Effector memory CD4-positive, alpha-beta T cell (primary cell): ENCODE data around the gene RAB3C.

Experiments
- DNase-seq, 3 donors: peaks; one replicate each; pipeline ENCODE4 v3.0.0-alpha.2; 2020
- H3K27ac ChIP-seq: 2 replicates; pipeline ENCODE4 v1.7.0; 2013; ENCODE audit warnings: mild to moderate bottlenecking, low read length, moderate library complexity; ENCODE audit not compliant: insufficient read depth, poor library complexity, severe bottlenecking
- H3K27me3 ChIP-seq: replicated peaks from 2 replicates; pipeline ENCODE4 v1.7.0; 2013; ENCODE audit warnings: mild to moderate bottlenecking, low read length; ENCODE audit not compliant: insufficient read depth, control insufficient read depth, poor library complexity, severe bottlenecking
- H3K36me3 ChIP-seq: 2 replicates; pipeline ENCODE4 v1.7.0; 2013; ENCODE audit warnings: mild to moderate bottlenecking, low read length, moderate library complexity; ENCODE audit not compliant: control insufficient read depth, insufficient read depth
- H3K4me1 ChIP-seq: 2 replicates; pipeline ENCODE4 v1.7.0; 2013; ENCODE audit warnings: low read length, mild to moderate bottlenecking; ENCODE audit not compliant: control insufficient read depth, insufficient read depth, poor library complexity, severe bottlenecking
- H3K4me3 ChIP-seq: 2 replicates; pipeline ENCODE4 v1.7.0; 2013; ENCODE audit warnings: low read length, low read depth, mild to moderate bottlenecking; ENCODE audit not compliant: insufficient read depth, poor library complexity, severe bottlenecking
- H3K9me3 ChIP-seq: 2 replicates; pipeline ENCODE4 v1.7.0; 2013; ENCODE audit warnings: mild to moderate bottlenecking, low read length, moderate library complexity; ENCODE audit not compliant: control insufficient read depth

RAB3C gene

DNA sequence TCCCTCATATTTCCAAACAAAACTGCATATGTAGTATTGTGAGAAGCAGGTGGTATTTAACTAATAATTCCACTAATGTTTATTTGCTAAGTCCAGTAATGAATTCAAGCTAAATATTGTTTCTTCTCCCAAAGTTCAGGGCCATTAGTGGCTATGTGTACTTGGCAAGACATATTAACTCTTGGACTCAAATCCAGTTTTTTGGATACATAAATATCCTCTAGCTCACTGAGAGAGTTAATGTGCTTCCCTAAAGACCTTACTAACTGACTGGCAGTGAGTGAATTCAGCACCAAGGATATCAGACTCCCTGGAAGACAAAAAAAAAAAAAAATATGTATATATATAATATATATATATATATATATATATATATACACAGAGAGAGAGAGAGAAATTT, 214.1 kb downstream of the RAB3C start:
- Histone ChIP-seq H3K27me3 (no peaks in the 10 kb centered on the region), H3K27ac (no peak overlapping the region), H3K4me1 (no peaks in the 10 kb centered on the region), H3K36me3 (no peaks in the 10 kb centered on the region), H3K4me3 (no peak overlapping the region), H3K9me3 (no peaks in the 10 kb centered on the region)
- no peak for DNase-seq

DNA sequence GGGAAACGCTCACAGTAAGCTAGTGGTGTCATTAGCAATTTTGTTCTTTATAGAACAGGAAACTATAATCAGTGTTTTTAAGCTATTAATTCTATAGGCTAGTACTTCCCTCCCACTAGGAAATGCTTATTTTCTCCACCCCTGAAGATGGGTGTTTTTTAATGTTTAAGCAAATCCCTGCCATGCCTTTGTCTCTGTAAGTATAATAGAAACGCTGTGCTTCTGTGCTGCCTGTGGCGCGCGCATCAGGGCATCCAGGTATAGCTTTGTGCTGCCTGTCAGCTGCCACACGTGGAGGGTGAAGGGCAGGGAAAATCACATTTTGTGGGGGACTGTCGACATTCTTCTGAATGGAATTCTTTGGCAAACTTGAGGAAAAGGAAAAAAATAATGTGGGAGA, 217.5 kb downstream of the RAB3C start:
- DNase-seq, result no peak
- H3K36me3 ChIP-seq, result no peaks in the 10 kb centered on the region
- H3K27me3 ChIP-seq, result no peaks in the 10 kb centered on the region
- H3K9me3 ChIP-seq, result no peaks in the 10 kb centered on the region
- no peak overlapping the region for H3K27ac ChIP-seq
- H3K4me3 ChIP-seq, result no peak overlapping the region
- no peaks in the 10 kb centered on the region for H3K4me1 ChIP-seq

DNA sequence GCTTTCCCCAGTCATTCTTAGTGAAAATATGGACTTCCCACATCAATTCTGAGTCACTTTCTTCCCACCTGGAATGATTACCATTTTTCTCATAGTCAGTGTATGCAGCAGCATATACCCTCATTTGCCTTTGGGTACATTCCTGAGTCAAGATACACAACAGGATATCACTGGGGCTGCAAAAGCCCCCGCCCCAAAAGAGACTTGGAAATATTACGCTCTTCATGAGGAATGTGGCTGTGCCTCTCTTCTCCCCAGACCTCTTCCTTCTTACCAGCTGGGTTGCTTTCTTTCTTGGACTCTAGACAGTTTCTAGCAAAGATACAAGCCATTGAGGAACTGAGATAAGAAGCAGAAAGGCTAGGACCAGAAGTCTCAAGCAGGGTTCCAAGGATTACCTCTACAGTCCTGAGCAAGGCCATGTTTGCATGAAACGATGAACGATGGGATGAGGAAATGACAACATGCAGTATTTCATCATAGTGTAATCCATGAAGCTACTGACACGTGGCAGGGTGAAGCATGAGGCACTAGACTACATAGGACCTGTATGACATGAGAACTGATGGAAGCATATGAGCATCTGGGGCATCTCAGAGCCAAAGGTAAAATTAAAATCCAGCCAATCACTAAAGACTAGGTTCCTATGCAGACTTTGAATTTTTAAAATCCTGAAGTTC, 218.1 kb downstream of the RAB3C start:
- Histone ChIP-seq H3K36me3 (no peaks in the 10 kb centered on the region), H3K27me3 (no peaks in the 10 kb centered on the region), H3K4me1 (no peaks in the 10 kb centered on the region), H3K27ac (no peak overlapping the region), H3K9me3 (no peaks in the 10 kb centered on the region), H3K4me3 (no peak overlapping the region)
- DNase-seq, result no peak

DNA sequence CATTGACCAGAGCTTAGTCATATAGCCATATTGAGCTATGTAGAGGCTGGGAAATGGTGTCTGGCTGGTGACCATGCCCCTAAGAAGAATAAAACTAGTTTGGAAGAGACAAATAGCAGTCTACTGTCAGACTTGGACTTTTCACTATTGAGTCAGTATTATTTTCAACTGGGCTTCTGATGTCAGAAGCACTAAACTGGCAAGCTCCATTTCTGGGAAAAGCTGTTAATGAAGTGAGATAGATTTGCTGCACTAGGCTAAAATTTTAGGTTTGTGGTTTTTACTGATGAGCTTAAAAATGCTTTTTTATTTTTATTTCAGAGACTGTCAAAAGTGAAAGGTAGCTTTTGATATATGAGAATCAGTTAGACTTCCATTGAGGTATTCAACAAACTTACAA, 220.2 kb downstream of the RAB3C start:
- Histone ChIP-seq H3K27me3 (no peaks in the 10 kb centered on the region), H3K4me1 (no peaks in the 10 kb centered on the region), H3K9me3 (no peaks in the 10 kb centered on the region), H3K4me3 (no peak overlapping the region), H3K27ac (no peak overlapping the region), H3K36me3 (no peaks in the 10 kb centered on the region)
- DNase-seq, result no peak

DNA sequence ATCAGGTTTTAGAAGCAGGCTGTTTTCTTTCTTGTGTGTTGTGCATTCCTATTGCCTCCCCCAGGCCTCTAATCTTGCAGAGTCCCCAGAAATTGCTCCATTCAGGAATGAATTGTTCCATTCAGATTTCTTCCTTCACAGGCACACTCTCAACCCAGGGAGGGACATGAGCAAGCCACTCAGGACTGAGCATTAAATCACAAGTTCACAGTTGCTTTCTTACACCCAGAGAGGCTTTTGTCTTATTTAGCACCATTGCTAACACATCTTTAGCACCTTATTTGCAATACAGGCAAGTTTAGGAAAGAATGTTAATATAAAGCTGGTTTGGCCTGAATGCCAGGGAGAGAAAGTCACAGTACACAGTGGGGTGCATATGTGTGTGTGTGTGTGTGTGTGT, 221.4 kb downstream of the RAB3C start:
- no peaks in the 10 kb centered on the region for H3K9me3 ChIP-seq
- DNase-seq, result no peak
- H3K4me3 ChIP-seq, result no peak overlapping the region
- H3K36me3 ChIP-seq, result no peaks in the 10 kb centered on the region
- H3K27me3 ChIP-seq, result no peaks in the 10 kb centered on the region
- H3K4me1 ChIP-seq, result no peaks in the 10 kb centered on the region
- H3K27ac ChIP-seq, result no peak overlapping the region

DNA sequence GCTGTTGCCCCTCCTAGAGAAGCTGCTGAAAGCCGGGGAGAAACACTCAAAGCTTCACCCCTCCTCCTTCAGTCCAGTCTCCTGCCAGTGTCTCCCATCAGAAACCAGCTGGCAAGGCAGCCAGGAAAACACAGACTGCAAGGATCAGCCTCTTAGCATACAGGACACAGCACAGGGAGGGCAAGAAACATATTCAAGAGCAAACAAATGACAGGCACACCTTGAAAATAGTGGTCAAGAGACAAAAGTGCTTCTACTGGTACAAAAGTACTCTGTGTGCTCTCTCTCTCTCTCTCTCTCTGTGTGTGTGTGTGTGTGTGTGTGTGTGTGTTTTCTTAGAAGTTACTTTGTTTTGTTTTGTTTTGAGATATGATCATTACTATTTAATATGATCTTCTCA, 227.2 kb downstream of the RAB3C start:
- H3K27me3 ChIP-seq, result no peaks in the 10 kb centered on the region
- DNase-seq, result no peak
- no peaks in the 10 kb centered on the region for H3K9me3 ChIP-seq
- H3K27ac ChIP-seq, result no peak overlapping the region
- H3K4me1 ChIP-seq, result no peaks in the 10 kb centered on the region
- no peaks in the 10 kb centered on the region for H3K36me3 ChIP-seq
- no peak overlapping the region for H3K4me3 ChIP-seq

DNA sequence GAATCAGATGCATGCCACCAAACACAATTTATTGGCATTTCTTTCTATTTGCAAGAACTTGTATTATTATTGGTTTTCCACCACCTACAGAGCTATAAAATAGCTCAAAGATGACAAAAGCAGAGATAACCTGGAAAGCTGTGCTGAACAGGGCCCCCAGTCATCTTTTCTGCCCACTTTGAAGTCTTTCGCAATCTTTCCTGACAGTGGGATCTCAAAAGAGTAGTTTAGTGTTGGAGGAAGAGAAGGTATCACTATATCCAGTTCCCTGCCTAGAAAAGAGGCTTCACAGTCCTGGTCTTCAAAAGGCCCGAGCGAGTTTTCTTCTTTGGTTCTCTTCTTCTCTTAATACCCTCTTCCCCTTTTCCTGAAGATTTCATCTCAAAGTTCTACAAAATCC, 231.0 kb downstream of the RAB3C start:
- H3K4me1 ChIP-seq, result no peaks in the 10 kb centered on the region
- DNase-seq, result no peak
- H3K27ac ChIP-seq, result no peak overlapping the region
- H3K4me3 ChIP-seq, result no peak overlapping the region
- no peaks in the 10 kb centered on the region for H3K27me3 ChIP-seq
- no peaks in the 10 kb centered on the region for H3K9me3 ChIP-seq
- no peaks in the 10 kb centered on the region for H3K36me3 ChIP-seq

DNA sequence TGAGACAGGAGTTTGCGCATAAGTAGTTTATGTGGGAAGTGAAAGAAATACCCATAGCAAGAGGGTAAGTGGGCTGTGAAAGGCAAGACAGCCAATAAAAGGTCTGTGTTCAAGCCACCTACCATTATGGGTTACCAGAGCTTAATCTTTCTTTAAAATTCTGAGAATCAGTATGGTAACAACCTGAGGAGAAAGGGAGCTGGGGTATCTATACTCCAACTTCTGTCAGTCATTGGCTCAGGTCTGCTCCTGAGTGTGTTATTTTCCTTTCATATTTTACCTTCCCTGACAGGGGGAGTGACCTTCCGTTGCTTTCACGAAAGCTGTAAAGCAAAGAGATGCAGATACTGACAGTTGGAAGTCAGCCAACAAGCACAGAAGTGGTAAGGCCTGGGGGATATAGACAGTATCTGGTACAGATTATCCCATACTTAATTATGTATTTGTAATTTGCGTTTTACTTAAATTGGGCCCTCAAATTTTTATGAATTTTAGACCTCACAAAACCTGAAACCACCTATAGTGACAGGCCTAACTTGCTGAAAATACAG, 233.4 kb downstream of the RAB3C start:
- Histone ChIP-seq H3K27ac (no peak overlapping the region), H3K9me3 (no peaks in the 10 kb centered on the region), H3K27me3 (no peaks in the 10 kb centered on the region), H3K36me3 (no peaks in the 10 kb centered on the region), H3K4me3 (no peak overlapping the region), H3K4me1 (no peaks in the 10 kb centered on the region)
- no peak for DNase-seq

DNA sequence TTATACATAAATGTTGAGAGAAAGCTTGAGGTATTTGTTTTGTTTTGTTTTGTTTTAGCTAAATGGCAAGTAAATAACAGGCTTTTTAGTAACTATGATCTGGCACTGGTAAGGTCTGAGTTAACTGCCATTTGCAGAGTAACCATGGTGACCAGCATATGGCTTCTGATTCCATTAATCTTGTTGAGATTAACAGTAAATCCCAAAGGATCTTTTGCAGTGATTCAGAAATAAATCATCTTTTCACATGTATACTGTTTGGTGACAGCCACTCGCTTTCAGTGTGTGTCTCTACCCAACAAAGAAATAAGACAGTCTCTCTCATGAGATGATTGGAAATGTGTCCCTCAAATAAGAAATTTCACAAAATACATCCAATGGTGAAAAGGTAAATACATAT, 235.6 kb downstream of the RAB3C start:
- Histone ChIP-seq H3K4me1 (no peaks in the 10 kb centered on the region), H3K27ac (no peak overlapping the region), H3K27me3 (no peaks in the 10 kb centered on the region), H3K36me3 (no peaks in the 10 kb centered on the region), H3K4me3 (no peak overlapping the region), H3K9me3 (no peaks in the 10 kb centered on the region)
- DNase-seq, result no peak

DNA sequence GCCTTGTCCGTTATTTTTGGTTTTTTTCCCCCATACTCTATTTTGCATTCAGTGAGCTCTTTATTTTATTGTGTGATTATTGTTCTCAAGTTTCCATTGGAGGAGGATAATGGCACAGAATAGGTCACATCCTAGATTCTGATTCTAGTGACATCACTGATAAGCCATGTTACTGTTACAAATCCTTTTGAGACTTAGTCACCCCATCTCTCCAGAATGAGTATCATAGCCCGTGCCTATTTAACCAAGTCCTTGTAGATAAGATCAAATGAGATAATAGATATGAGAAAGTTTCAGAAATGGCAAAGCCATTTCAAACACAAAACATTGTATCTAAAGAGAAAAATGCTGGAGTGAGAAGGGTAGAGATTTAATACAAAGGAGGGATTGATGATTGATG, 242.6 kb downstream of the RAB3C start:
- Histone ChIP-seq H3K9me3 (no peaks in the 10 kb centered on the region), H3K4me1 (no peaks in the 10 kb centered on the region), H3K27me3 (peaks cover 2% of the 10 kb centered on the region)

More for the DNA sequence above, 242.6 kb downstream of the RAB3C start:
- no peak for DNase-seq
- Histone ChIP-seq H3K36me3 (no peaks in the 10 kb centered on the region), H3K27ac (no peak overlapping the region), H3K4me3 (no peak overlapping the region)
